ENCODE measurements around the gene CNOT2. TPM values are rescaled to one million over a fixed set of nuclear protein-coding genes. Genes with fewer than 3 reads are reported as not detected.
A peak's percentile ranks its signal among the peaks of the same experiment; 100 is the strongest.

The CNOT2 gene
- total RNA-seq, 6 donors from 2014 or later, result 44.1 to 188 (median 98.7) TPM

DNA sequence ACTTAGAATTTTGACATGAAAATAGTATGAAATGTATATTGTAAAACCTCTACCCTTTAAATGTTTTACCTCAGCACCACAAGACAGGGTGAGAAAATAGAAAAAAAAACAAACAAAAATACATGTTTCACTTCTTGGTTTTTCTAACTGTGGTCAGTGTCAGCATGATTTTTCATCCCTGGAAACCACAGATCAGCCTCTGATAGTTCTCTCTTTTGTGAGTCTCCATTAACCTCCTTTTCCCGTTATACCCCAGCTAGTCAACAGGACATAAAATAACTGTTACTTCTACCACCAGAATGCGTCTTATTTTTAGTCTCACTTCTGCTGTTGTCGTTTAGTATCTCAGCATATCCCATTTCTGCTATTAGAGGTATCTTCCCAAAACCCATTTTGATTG is 74.5 kb downstream of the CNOT2 start:
- WGBS, 2 donors, result 58 to 66% methylated on average over 3 of the region's 3 CpGs
- DNase-seq (no peak), ATAC-seq (ENCODE audit: low FRiP score in 2 of 2) (peak in 1 of 2 donors; percentile 64)
- H3K4me3 ChIP-seq, result no peak overlapping the region
- H3K9me3 ChIP-seq, result no peaks in the 10 kb centered on the region
- TF ChIP-seq POLR2AphosphoS5 (IDR thresholded peaks at IDR 0.05) (no peak), POLR2A (IDR thresholded peaks at IDR 0.05) (no peak), EP300 (IDR thresholded peaks at IDR 0.05) (no peak)
- TF ChIP-seq, protein P1, sequence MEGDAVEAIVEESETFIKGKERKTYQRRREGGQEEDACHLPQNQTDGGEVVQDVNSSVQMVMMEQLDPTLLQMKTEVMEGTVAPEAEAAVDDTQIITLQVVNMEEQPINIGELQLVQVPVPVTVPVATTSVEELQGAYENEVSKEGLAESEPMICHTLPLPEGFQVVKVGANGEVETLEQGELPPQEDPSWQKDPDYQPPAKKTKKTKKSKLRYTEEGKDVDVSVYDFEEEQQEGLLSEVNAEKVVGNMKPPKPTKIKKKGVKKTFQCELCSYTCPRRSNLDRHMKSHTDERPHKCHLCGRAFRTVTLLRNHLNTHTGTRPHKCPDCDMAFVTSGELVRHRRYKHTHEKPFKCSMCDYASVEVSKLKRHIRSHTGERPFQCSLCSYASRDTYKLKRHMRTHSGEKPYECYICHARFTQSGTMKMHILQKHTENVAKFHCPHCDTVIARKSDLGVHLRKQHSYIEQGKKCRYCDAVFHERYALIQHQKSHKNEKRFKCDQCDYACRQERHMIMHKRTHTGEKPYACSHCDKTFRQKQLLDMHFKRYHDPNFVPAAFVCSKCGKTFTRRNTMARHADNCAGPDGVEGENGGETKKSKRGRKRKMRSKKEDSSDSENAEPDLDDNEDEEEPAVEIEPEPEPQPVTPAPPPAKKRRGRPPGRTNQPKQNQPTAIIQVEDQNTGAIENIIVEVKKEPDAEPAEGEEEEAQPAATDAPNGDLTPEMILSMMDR (IDR thresholded peaks at IDR 0.05), result no peak
- H3K27ac ChIP-seq, result no peak overlapping the region
- peaks cover 0 to 11% (median 3%) of the 10 kb centered on the region in 4 donors for H3K4me1 ChIP-seq
- no peaks in the 10 kb centered on the region for H3K27me3 ChIP-seq
- H3K36me3 ChIP-seq, result peaks cover 0 to 4% (median 0%) of the 10 kb centered on the region in 4 donors

DNA sequence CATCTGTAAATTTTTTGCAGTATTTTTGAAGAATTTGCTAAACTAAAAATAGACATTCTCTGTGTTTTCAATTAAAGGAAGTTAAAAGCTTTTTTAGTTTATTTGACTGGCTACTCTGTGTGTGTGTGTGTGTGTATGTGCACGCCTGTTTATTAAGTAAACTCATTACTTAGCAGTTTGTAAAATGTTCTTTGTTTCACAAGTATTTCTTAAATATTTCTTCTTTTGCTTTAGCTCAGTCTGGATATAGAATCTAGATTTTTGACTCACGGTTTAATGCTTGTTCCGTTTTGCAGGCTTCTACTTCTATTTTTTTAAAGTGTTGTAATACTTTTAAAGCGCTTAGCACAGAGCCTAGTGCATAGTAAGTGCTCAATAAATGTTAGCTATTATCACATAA is 76.4 kb downstream of the CNOT2 start:
- DNase-seq (no peak), ATAC-seq (ENCODE audit: low FRiP score in 2 of 2) (peak in 1 of 2 donors; percentile 38)
- 66 to 83% methylated on average over 4 of the region's 4 CpGs for WGBS, 2 donors
- Histone ChIP-seq H3K9me3 (no peaks in the 10 kb centered on the region), H3K36me3 (peaks cover 0 to 4% (median 0%) of the 10 kb centered on the region in 4 donors), H3K27me3 (no peaks in the 10 kb centered on the region), H3K27ac (peak overlapping the region in 1 of 4 donors; percentile 31), H3K4me3 (no peak overlapping the region), H3K4me1 (peaks cover 0 to 11% (median 3%) of the 10 kb centered on the region in 4 donors)
- TF ChIP-seq EP300 (IDR thresholded peaks at IDR 0.05), result no peak
- no peak for TF ChIP-seq POLR2AphosphoS5 (IDR thresholded peaks at IDR 0.05)
- TF ChIP-seq, protein P1 (IDR thresholded peaks at IDR 0.05), result no peak
- TF ChIP-seq POLR2A (IDR thresholded peaks at IDR 0.05), result no peak

DNA sequence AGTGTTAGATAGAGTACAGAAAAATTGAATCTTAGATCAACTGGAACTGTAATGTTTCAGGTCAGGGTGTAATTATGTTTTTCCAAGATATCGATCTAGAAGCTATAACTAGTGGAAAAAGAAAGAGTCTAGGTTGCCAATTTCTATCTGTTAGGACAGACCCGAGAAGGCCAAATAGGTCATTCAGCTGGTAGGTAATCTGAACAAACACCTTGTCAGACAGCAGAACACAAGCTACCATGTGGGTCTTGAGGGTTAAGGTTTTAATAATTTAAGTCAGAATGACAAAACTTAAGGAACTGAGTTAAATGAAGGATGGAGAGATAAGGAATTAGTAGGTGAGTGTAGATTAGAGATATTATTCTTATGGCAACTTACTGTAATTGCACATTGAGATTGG is 78.0 kb downstream of the CNOT2 start:
- Histone ChIP-seq H3K27me3 (no peaks in the 10 kb centered on the region), H3K36me3 (peaks cover 0 to 4% (median 0%) of the 10 kb centered on the region in 4 donors), H3K4me1 (peaks cover 0 to 6% (median 0%) of the 10 kb centered on the region in 4 donors), H3K27ac (no peak overlapping the region), H3K9me3 (no peaks in the 10 kb centered on the region), H3K4me3 (no peak overlapping the region)
- no peak for TF ChIP-seq EP300 (IDR thresholded peaks at IDR 0.05)
- TF ChIP-seq, protein P1 (IDR thresholded peaks at IDR 0.05), result no peak
- TF ChIP-seq POLR2A (IDR thresholded peaks at IDR 0.05), result no peak
- TF ChIP-seq POLR2AphosphoS5 (IDR thresholded peaks at IDR 0.05), result no peak
- DNase-seq (no peak), ATAC-seq (ENCODE audit: low FRiP score in 2 of 2) (no peak)
- 80 to 85% methylated on average over 2 of the region's 2 CpGs for WGBS, 2 donors

DNA sequence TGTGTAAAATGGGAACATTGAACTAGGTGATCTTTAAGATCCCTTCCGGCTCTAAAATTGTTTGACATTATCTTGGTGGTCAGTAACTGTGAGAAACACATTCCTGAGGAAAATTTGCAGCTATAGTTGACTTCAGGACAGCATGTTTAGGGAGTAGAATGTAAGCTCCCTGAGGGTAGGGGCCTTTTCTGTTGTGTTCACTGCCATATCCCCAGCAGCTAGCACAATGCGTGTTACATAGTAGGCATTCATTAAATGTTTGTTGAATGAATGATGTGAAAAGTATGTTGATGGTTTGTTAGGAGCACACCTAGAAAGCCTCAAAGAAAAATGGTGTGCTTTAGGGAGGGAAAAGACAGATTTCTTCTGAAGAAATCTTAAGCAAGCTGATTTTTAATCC is 84.3 kb downstream of the CNOT2 start:
- TF ChIP-seq, protein P1 (IDR thresholded peaks at IDR 0.05), result no peak
- no peak for TF ChIP-seq EP300 (IDR thresholded peaks at IDR 0.05)
- no peak for TF ChIP-seq POLR2A (IDR thresholded peaks at IDR 0.05)
- TF ChIP-seq POLR2AphosphoS5 (IDR thresholded peaks at IDR 0.05), result no peak
- ATAC-seq (ENCODE audit: low FRiP score in 2 of 2) (no peak), DNase-seq (no peak)
- Histone ChIP-seq H3K9me3 (no peaks in the 10 kb centered on the region), H3K27me3 (no peaks in the 10 kb centered on the region), H3K36me3 (no peaks in the 10 kb centered on the region), H3K4me1 (no peaks in the 10 kb centered on the region), H3K27ac (no peak overlapping the region), H3K4me3 (no peak overlapping the region)
- WGBS, 2 donors, result 93 to 98% methylated on average over 2 of the region's 2 CpGs

- H3K27ac ChIP-seq, result no peak overlapping the region
- H3K4me3 ChIP-seq, result no peak overlapping the region
- ATAC-seq (ENCODE audit: low FRiP score in 2 of 2), result no peak
- H3K9me3 ChIP-seq, result no peaks in the 10 kb centered on the region
- WGBS, 2 donors, result 96 to 99% methylated on average over 3 of the region's 3 CpGs
- peaks cover 0 to under 1% (median 0%) of the 10 kb centered on the region in 4 donors for H3K36me3 ChIP-seq
- H3K4me1 ChIP-seq, result no peaks in the 10 kb centered on the region
- no peaks in the 10 kb centered on the region for H3K27me3 ChIP-seq
- no peak for DNase-seq
- no peak for TF ChIP-seq POLR2A (IDR thresholded peaks at IDR 0.05)
- TF ChIP-seq POLR2AphosphoS5 (IDR thresholded peaks at IDR 0.05), result no peak
- TF ChIP-seq, protein P1 (IDR thresholded peaks at IDR 0.05), result no peak
- TF ChIP-seq EP300 (IDR thresholded peaks at IDR 0.05), result no peak
These were observed 86.5 kb downstream of the CNOT2 start for GRCh38 chr12:70329728-70330127.

Data from upper lobe of left lung (tissue), 6 donors.